Lower leg skin (tissue), 4 donors: ENCODE data around the gene MGAT4A. TPM values are rescaled to one million over a fixed set of nuclear protein-coding genes. Genes with fewer than 3 reads are reported as not detected.

Experiments
- DNase-seq, 2 donors: peaks; one replicate each; pipeline ENCODE4 v3.0.0-alpha.2; 2019; ENCODE audit warnings: low spot score in 2 of 2
- H3K4me3 ChIP-seq: fragments of 200-600 bp; sonication (generic); 2 replicates; pipeline ENCODE4 v1.5.1; 2017; ENCODE audit warnings: mild to moderate bottlenecking, low read depth; ENCODE audit not compliant: poor library complexity, severe bottlenecking
- CTCF ChIP-seq, 3 donors: fragments of 450-650 bp; IDR thresholded peaks; one replicate each; pipeline ENCODE4 v1.5.1; 2016; ENCODE audit warnings: antibody characterized with exemption in 3 of 3, mild to moderate bottlenecking in 3 of 3, moderate library complexity in 2 of 3
- POLR2A ChIP-seq, 2 donors: fragments of 450-650 bp; IDR thresholded peaks; one replicate each; pipeline ENCODE4 v1.6.1; 2016 to 2017; ENCODE audit warnings: antibody characterized with exemption in 2 of 2, mild to moderate bottlenecking in 1 of 2, moderate library complexity in 1 of 2
- WGBS, 2 donors: methylation state at CpG; one replicate each; pipeline ENCODE4 v1.1.5; 2018; 5-methylcytosine and 5-hydroxymethylcytosine counted together
- intact Hi-C: fragments of 100-400 bp; cut with DNase I; formaldehyde crosslinking; loops from one replicate; pipeline ENCODE4 v1.15.0; 2023; ENCODE audit warnings: low total_unique reads
- total RNA-seq, 4 donors: library from RNA; depleted of rRNA; stranded (reverse); fragments of >200 nt; gene quantifications; one replicate each; pipeline ENCODE4 v1.1.0, GENCODE V29; 2016

The MGAT4A gene
- total RNA-seq, 4 donors from 2014 or later = 7.3 to 24.9 (median 14.2) TPM

GRCh38 chr2:98726735-98727368 is 4.1 kb downstream of the MGAT4A start:
- intact Hi-C loops = no loop called here
- no peak overlapping the region for H3K4me3 ChIP-seq

DNA sequence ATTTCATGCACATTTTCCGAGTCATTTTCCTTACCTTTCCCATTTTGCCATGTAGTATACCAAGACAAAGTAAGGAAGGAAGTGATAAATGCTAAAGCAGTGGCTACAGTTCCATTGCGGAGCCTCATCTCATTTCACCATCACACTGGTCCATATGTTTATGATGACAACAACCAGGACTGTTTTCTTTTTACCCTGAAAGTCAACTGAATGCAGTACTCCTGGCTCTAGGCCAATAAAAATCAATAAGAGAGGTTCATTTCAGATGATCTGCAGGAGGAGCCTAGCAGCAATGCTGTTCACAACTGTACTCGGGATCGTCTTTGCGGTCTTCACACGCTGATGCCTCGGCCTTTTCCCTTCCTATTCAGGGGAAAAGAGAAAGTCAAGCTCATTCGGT is 4.7 kb downstream of the MGAT4A start:
- no peak for DNase-seq
- intact Hi-C loops = no loop called here
- WGBS, 2 donors = 76 to 77% methylated on average over 8 of the region's 8 CpGs
- no peak overlapping the region for H3K4me3 ChIP-seq
- TF ChIP-seq POLR2A (IDR thresholded peaks at IDR 0.05) = no peak

More at GRCh38 chr2:98726735-98727368, 4.1 kb downstream of the MGAT4A start:
- no peak for DNase-seq
- TF ChIP-seq CTCF (IDR thresholded peaks at IDR 0.05) = no peak
- TF ChIP-seq POLR2A (IDR thresholded peaks at IDR 0.05) = no peak
- 36 to 47% methylated on average over 2 of the region's 2 CpGs for whole genome bisulfite sequencing, 2 donors

DNA sequence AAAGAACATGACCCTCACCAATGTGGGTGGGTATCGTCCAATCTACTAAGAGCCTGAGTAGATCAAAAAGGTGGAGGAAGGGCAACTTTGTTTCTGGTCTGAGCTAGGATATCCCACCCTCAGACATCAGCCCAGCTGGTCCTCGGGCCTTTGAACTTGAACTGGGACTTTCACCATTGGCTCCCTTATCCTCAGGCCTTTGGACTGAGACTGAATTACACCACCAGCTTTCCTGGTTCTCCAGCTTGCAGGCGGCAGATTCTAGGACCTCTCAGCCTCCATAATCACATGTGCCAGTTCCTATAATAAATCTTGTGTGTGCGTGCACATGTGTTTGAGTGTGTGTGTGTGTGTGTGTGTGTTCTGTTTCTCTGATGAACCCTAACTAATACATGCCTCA is 10.6 kb downstream of the MGAT4A start:
- intact Hi-C loops = no loop called here
- 94 to 99% methylated on average over 4 of the region's 4 CpGs for WGBS, 2 donors
- H3K4me3 ChIP-seq = no peak overlapping the region
- no peak for DNase-seq
- TF ChIP-seq CTCF (IDR thresholded peaks at IDR 0.05) = no peak
- no peak for TF ChIP-seq POLR2A (IDR thresholded peaks at IDR 0.05)

DNA sequence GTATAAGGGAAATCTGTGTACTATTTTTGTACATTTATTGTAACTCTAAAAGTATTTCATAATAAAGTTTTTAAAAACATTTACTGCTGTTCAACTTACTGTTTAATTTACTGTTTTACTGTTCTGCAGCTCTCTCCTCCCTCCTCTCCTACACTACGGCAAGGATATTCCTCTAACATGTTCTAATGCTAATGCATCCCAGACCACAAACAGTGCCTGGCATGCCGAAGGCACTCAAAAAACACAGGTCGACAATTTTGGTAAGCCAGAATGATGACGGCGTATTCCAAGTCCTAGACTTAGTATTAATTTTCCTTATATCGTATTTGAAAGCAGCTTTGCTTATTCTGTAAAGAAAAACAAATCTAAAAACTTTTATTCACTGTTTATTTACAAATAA is 13.3 kb downstream of the MGAT4A start:
- WGBS, 2 donors = 55 to 64% methylated on average over 6 of the region's 6 CpGs
- intact Hi-C loops = no loop called here
- no peak for DNase-seq
- TF ChIP-seq POLR2A (IDR thresholded peaks at IDR 0.05) (no peak), CTCF (IDR thresholded peaks at IDR 0.05) (no peak)
- H3K4me3 ChIP-seq = no peak overlapping the region

DNA sequence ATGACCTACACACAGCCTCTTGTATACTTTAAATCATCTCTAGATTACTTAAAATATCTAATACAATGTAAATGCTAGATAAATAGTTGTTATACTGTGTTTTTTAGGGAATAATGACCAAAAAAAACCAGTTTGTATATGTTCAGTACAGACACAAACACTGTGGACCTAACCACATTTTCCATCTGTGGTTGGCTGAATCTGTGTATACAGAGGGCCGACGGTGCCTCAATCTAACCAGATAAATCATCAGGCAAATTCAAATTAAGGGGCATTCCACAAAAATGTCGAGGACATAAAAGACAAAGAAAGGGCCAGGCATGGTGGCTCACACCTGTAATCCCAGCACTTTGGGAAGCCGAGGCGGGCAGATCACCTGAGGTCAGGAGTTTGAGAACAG is 14.1 kb downstream of the MGAT4A start:
- no peak for DNase-seq
- H3K4me3 ChIP-seq = no peak overlapping the region
- WGBS, 2 donors = 93 to 96% methylated on average over 5 of the region's 5 CpGs
- intact Hi-C loops = no loop called here
- TF ChIP-seq POLR2A (IDR thresholded peaks at IDR 0.05) (no peak), CTCF (IDR thresholded peaks at IDR 0.05) (no peak)

GRCh38 chr2:98715812-98716451 is 15.0 kb downstream of the MGAT4A start:
- intact Hi-C loops = no loop called here
- H3K4me3 ChIP-seq = no peak overlapping the region
- no peak for TF ChIP-seq POLR2A (IDR thresholded peaks at IDR 0.05)
- TF ChIP-seq CTCF (IDR thresholded peaks at IDR 0.05) = no peak
- 89 to 91% methylated on average over 9 of the region's 9 CpGs for WGBS, 2 donors
- no peak for DNase-seq
